WI38 (cell line): ENCODE results near the gene SH2B2.
A peak's percentile ranks its signal among the peaks of the same experiment; 100 is the strongest.

Source experiments
- H3K4me3 ChIP-seq: 2 replicates; pipeline ENCODE4 v1.5.1; 2011; ENCODE audit warnings: low read depth, mild to moderate bottlenecking, control low read depth, low read length
- CTCF ChIP-seq: IDR thresholded peaks from 2 replicates; pipeline ENCODE4 v1.5.1; 2012; ENCODE audit warnings: low read depth, mild to moderate bottlenecking, control low read depth, low read length

SH2B2 gene

GRCh38 chr7:102282465-102283362, 4.0 kb upstream of the SH2B2 start:
- no peak for TF ChIP-seq CTCF
- H3K4me3 ChIP-seq = no peak overlapping the region

- TF ChIP-seq CTCF = no peak
- no peak overlapping the region for H3K4me3 ChIP-seq
Measured at GRCh38 chr7:102283477-102284189, 3.0 kb upstream of the SH2B2 start.

GRCh38 chr7:102284399-102284798, 2.3 kb upstream of the SH2B2 start:
- H3K4me3 ChIP-seq = no peak overlapping the region
- TF ChIP-seq CTCF = no peak

- TF ChIP-seq CTCF = no peak
- H3K4me3 ChIP-seq = no peak overlapping the region
Measured at GRCh38 chr7:102284891-102285539, 1.7 kb upstream of the SH2B2 start.

GRCh38 chr7:102285540-102286236, 980 bp upstream of the SH2B2 start:
- TF ChIP-seq CTCF = no peak
- H3K4me3 ChIP-seq = peak overlapping the region; percentile 72

GRCh38 chr7:102287111-102287980, 678 bp downstream of the SH2B2 start:
- H3K4me3 ChIP-seq = peak overlapping the region; percentile 70
- no peak for TF ChIP-seq CTCF
